Breast epithelium (tissue), 4 donors: ENCODE data around the gene KLK2. TPM values are rescaled to one million over a fixed set of nuclear protein-coding genes. Genes with fewer than 3 reads are reported as not detected.
A peak's percentile ranks its signal among the peaks of the same experiment; 100 is the strongest.
"Not testable (repeated sequence)": the region's sequence is repeated elsewhere in the genome, so short reads cannot be mapped to it uniquely, and the experiment has no call there.

Source experiments
- DNase-seq, 2 donors: peaks; one replicate each; pipeline ENCODE4 v3.0.0-alpha.2; 2019; ENCODE audit warnings: low spot score in 2 of 2
- H3K27ac ChIP-seq, 2 donors: fragments of 200-600 bp; sonication (generic) in 1 of 2; one replicate each; pipeline ENCODE4 v1.5.1; 2016 to 2019; ENCODE audit warnings: mild to moderate bottlenecking in 1 of 2
- H3K27me3 ChIP-seq, 2 donors: fragments of 200-600 bp; sonication (generic) in 1 of 2; one replicate each; pipeline versions ENCODE4 v1.5.1 to v1.6.0; 2017 to 2019; ENCODE audit warnings: control low read depth in 1 of 2, mild to moderate bottlenecking in 1 of 2
- H3K36me3 ChIP-seq: fragments of 200-600 bp; one replicate; pipeline ENCODE4 v1.5.1; 2019
- H3K4me1 ChIP-seq, 2 donors: fragments of 200-600 bp; sonication (generic); one replicate each; pipeline ENCODE4 v1.5.1; 2016 to 2019; ENCODE audit warnings: control low read depth in 1 of 2
- H3K4me3 ChIP-seq, 3 donors: fragments of 200-600 bp; sonication (generic); 1 replicate in 2 of 3; 2 replicates in 1 of 3; pipeline ENCODE4 v1.5.1; 2016 to 2019; ENCODE audit warnings: mild to moderate bottlenecking in 3 of 3, moderate library complexity in 2 of 3
- H3K9me3 ChIP-seq, 2 donors: fragments of 200-600 bp; sonication (generic) in 1 of 2; one replicate each; pipeline ENCODE4 v1.5.1; 2016 to 2019; ENCODE audit warnings: control low read depth in 1 of 2
- POLR2A ChIP-seq: fragments of 450-650 bp; IDR thresholded peaks from one replicate; pipeline ENCODE4 v1.6.1; 2016; ENCODE audit warnings: antibody characterized with exemption, mild to moderate bottlenecking, moderate library complexity
- POLR2AphosphoS5 ChIP-seq, 3 donors: sonication (generic); formaldehyde crosslinking; IDR thresholded peaks; one replicate each; pipeline ENCODE4 v1.6.1; 2017; ENCODE audit warnings: antibody characterized with exemption in 3 of 3
- intact Hi-C: fragments of 100-400 bp; cut with DNase I; formaldehyde crosslinking; loops from one replicate; pipeline ENCODE4 v1.15.1; 2023; ENCODE audit warnings: low total_unique reads
- total RNA-seq, 3 donors: library from RNA; depleted of rRNA; stranded (reverse); fragments of >200 nt; gene quantifications; one replicate each; pipeline ENCODE4 v1.1.0, GENCODE V29; 2016
- TF ChIP-seq, protein P1 (sequence below), 3 donors: fragments of 450-650 bp; IDR thresholded peaks; one replicate each; pipeline ENCODE4 v1.5.1; 2016 to 2017; ENCODE audit warnings: antibody characterized with exemption in 3 of 3, mild to moderate bottlenecking in 3 of 3, moderate library complexity in 3 of 3

Gene KLK2
- total RNA-seq, 3 donors from 2014 or later = 0.44 to 14.7 (median 0.48) TPM

DNA sequence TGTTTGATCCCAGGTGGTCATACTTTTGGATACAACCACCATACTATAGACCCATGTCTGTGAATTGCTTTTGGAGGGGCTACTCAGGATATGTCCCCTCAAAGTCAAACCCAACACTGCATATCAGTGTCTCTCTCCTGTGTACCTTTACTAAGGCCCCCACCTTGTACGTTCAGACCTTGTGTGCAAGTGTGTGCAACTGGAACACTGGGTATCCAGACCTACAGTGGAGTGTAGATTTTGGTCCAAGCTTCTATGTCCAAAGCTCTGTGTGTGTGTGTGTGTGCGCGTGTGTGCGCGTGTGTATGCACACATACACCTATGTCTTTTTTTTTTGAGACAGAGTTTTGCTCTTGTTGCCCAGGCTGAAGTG is 18.0 kb downstream of the KLK2 start:
- no peaks in the 10 kb centered on the region for H3K9me3 ChIP-seq

DNA sequence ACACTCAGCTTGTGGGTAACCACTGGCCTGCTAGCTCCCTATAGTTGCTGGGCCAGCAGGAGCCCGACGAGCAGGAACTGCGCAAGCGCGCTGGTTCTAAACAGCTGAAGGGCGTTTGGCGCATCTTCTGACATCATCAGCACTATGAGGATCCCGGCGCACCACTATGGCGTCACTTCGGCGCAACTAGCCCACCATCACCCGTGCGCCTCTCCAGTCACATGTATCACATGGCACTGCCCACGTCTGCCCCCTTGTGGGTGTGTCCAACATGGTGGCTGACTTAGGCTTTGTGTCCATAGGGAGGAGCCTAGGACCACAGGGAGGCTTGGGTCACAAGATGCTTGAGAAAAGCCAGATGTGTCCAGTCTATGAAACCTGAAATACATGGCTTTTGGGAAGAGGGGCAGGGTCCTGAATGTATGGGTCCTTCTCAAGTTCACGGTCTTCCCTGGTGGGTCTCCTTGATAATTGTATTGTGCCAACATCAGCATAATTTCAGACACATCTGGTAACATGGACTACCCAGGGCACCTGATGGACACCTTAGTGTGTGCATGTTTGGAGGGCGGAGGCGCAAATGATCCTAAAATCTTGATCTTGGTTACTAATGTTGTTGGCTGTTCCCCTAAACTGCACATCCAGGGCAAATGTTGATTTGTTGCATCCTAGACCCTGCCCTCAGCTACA is 20.0 kb downstream of the KLK2 start:
- no peak for TF ChIP-seq POLR2AphosphoS5 (IDR thresholded peaks at IDR 0.05)
- no peak for TF ChIP-seq POLR2A
- TF ChIP-seq, protein P1, sequence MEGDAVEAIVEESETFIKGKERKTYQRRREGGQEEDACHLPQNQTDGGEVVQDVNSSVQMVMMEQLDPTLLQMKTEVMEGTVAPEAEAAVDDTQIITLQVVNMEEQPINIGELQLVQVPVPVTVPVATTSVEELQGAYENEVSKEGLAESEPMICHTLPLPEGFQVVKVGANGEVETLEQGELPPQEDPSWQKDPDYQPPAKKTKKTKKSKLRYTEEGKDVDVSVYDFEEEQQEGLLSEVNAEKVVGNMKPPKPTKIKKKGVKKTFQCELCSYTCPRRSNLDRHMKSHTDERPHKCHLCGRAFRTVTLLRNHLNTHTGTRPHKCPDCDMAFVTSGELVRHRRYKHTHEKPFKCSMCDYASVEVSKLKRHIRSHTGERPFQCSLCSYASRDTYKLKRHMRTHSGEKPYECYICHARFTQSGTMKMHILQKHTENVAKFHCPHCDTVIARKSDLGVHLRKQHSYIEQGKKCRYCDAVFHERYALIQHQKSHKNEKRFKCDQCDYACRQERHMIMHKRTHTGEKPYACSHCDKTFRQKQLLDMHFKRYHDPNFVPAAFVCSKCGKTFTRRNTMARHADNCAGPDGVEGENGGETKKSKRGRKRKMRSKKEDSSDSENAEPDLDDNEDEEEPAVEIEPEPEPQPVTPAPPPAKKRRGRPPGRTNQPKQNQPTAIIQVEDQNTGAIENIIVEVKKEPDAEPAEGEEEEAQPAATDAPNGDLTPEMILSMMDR (IDR thresholded peaks at IDR 0.05) = no peak
- Histone ChIP-seq H3K36me3 (no peaks in the 10 kb centered on the region), H3K9me3 (no peaks in the 10 kb centered on the region), H3K4me3 (no peak overlapping the region), H3K27ac (no peak overlapping the region), H3K27me3 (peaks cover 0 to 5% of the 10 kb centered on the region in 2 donors), H3K4me1 (no peaks in the 10 kb centered on the region)
- intact Hi-C loops = loop anchor here (1.0 kb wide), 1 partner anchor 27 kb away; no protein-coding TSS in a partner anchor
- DNase-seq = no peak

More for the DNA sequence above, 18.0 kb downstream of the KLK2 start:
- intact Hi-C loops = no loop called here
- TF ChIP-seq, protein P1 (IDR thresholded peaks at IDR 0.05) = no peak
- no peaks in the 10 kb centered on the region for H3K4me1 ChIP-seq
- DNase-seq = no peak
- H3K27me3 ChIP-seq = peaks cover 0 to 15% of the 10 kb centered on the region in 2 donors
- H3K27ac ChIP-seq = no peak overlapping the region
- H3K36me3 ChIP-seq = no peaks in the 10 kb centered on the region
- H3K4me3 ChIP-seq = no peak overlapping the region

DNA sequence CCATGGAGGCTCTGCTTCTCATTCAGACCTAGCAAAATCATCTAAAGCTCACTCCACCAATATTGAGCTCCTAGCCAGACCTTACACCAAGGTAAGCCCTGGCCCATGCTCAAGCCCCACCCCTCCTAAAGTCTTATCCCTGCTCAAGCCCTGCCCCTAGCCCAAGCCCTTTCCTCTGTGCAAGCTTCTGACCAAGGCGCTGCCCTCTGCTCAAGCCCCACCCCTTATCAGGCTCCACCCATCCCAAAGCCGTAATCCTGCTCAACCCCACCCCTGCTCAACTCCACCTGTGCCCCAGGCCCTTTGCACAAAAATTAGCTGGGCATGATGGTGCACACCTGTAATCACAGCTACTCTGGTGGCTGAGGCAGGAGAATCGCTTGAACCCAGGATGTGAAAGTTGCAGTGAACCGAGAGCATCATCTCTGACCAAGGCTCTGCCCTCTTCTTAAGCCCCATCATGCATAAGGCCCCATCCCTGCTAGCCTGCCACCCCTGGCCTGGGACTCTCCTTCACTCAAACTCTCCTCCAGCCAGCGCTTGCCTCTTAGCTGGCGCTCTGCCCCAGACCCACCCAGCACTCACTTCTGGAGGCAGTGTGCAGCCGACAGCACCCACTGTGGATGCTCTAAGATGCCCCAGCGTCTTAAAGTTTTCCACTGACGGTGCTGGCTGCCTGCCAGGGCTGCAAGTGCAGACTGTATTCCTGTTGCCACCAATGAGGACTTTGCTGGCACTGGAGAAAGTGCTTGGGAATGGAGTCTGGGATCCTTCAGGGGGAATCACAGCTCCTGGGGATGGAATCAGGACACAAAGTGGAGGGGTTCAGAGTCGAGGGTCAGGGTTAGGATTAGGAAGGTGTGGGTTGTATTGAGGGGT is 21.5 kb downstream of the KLK2 start:
- Histone ChIP-seq H3K9me3 (no peaks in the 10 kb centered on the region), H3K27ac (no peak overlapping the region), H3K4me1 (no peaks in the 10 kb centered on the region), H3K4me3 (no peak overlapping the region), H3K36me3 (no peaks in the 10 kb centered on the region), H3K27me3 (peaks cover 0 to 5% of the 10 kb centered on the region in 2 donors)
- DNase-seq = no peak
- intact Hi-C loops = no loop called here
- TF ChIP-seq POLR2AphosphoS5 (IDR thresholded peaks at IDR 0.05) (no peak), POLR2A (no peak)
- TF ChIP-seq, protein P1 (IDR thresholded peaks at IDR 0.05) = no peak

DNA sequence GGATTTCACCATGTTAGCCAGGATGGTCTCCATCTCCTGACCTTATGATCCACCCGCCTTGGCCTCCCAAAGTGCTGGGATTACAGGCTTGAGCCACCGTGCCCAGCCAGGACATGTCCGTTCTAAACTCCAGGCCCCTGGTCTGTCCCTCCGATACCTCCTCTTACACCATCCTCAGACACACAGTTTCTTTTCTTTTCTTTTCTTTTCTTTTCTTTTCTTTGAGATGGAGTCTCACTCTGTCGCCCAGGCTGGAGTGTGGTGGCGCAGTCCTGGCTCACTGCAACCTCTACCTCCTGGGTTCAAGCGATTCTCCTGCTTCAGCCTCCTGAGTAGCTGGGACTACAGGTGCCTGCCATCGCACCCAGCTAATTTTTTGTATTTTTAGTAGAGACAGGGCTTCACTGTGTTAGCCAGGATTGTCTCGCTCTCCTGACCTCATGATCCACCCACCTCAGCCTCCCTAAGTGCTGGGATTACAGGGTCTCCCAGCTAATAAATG is 22.9 kb downstream of the KLK2 start:
- H3K4me1 ChIP-seq, DNase-seq, intact Hi-C loops, H3K36me3 ChIP-seq, H3K27ac ChIP-seq, H3K27me3 ChIP-seq, H3K4me3 ChIP-seq, H3K9me3 ChIP-seq: not testable (repeated sequence)

DNA sequence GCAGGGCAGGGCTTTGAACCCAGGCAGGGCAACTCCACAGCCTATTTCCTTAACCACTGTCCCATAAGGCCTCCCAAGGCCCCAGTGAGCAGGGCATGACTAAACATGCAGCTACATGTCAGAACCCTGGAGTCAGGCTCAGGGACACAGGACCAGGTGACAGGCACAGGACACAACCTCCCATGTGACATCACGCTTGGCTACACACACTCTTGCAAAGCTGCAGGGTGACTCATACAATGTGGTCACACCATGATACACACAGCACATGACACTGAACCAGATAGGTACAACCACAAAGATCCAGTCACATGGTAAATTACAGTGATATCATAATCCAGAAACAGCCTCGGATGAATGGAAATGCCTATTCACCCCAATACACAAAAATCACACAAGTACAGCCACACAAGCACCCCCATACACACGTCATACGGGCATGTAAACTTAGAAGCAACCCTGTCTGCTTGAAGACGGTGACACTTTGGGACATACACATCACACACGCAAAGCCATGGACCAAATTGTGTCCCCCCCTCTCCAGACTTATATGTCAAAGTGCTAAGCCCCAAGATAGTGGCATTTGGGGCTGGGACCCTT is 23.5 kb downstream of the KLK2 start:
- no peak overlapping the region for H3K27ac ChIP-seq
- TF ChIP-seq, protein P1 (IDR thresholded peaks at IDR 0.05) = no peak
- TF ChIP-seq POLR2A = no peak
- no peak for TF ChIP-seq POLR2AphosphoS5 (IDR thresholded peaks at IDR 0.05)
- peak in 1 of 2 donors; percentile 32 for DNase-seq
- no peaks in the 10 kb centered on the region for H3K36me3 ChIP-seq
- no peaks in the 10 kb centered on the region for H3K4me1 ChIP-seq
- intact Hi-C loops = no loop called here
- H3K9me3 ChIP-seq = no peaks in the 10 kb centered on the region
- peaks cover 0 to 5% of the 10 kb centered on the region in 2 donors for H3K27me3 ChIP-seq
- H3K4me3 ChIP-seq = no peak overlapping the region
